ENCODE data around the gene TEX2. TPM values are rescaled to one million over a fixed set of nuclear protein-coding genes. Genes with fewer than 3 reads are reported as not detected.

The TEX2 gene
- total RNA-seq, 1 experiment from 2014 or later, result 20.1 TPM

GRCh38 chr17:64275016-64275415 is 12.0 kb upstream of the TEX2 start:
- in situ Hi-C loops (cut with HindIII; ENCODE audit: low pct_unique_long_range_greater_than_20kb, low sequenced_read_pairs) (no loop called here), intact Hi-C loops (cut with micrococcal nuclease; ENCODE audit: unreplicated experiment) (no loop called here)
- DNase-seq (ENCODE audit: low read depth, low spot score), result no peak
- Histone ChIP-seq H3K27ac (ENCODE audit: low read length) (no peak overlapping the region), H3K4me1 (ENCODE audit: control insufficient read depth, insufficient read depth, low read length) (no peaks in the 10 kb centered on the region), H3K4me3 (ENCODE audit: low read depth in 2 of 2, low read length in 2 of 2) (no peak overlapping the region), H3K9me3 (ENCODE audit: control insufficient read depth, insufficient read depth, low read depth, low read length) (no peaks in the 10 kb centered on the region), H3K36me3 (ENCODE audit: control insufficient read depth, insufficient read depth, low read length) (no peaks in the 10 kb centered on the region), H3K27me3 (ENCODE audit: control insufficient read depth, insufficient read depth, low read length) (no peaks in the 10 kb centered on the region)
- no peak for TF ChIP-seq POLR2AphosphoS5 (IDR thresholded peaks at IDR 0.05; ENCODE audit: low read depth, low read length)
- TF ChIP-seq TCF7L2 (IDR thresholded peaks at IDR 0.05; ENCODE audit: low read depth, low read length), result no peak
- TF ChIP-seq SIN3A (IDR thresholded peaks at IDR 0.05; ENCODE audit: borderline replicate concordance, insufficient read depth, low read depth, low read length), result no peak
- no peak for TF ChIP-seq CTCF (IDR thresholded peaks at IDR 0.05)
- ChIA-PET POLR2A (no interaction called here), CTCF (no interaction called here)
- ATAC-seq, result no peak
- no TSS peak for BruUV-seq (replicated peaks)

GRCh38 chr17:64273006-64273405 is 9.9 kb upstream of the TEX2 start:
- Histone ChIP-seq H3K4me1 (ENCODE audit: control insufficient read depth, insufficient read depth, low read length) (no peaks in the 10 kb centered on the region), H3K27me3 (ENCODE audit: control insufficient read depth, insufficient read depth, low read length) (no peaks in the 10 kb centered on the region), H3K36me3 (ENCODE audit: control insufficient read depth, insufficient read depth, low read length) (no peaks in the 10 kb centered on the region), H3K27ac (ENCODE audit: low read length) (no peak overlapping the region), H3K9me3 (ENCODE audit: control insufficient read depth, insufficient read depth, low read depth, low read length) (no peaks in the 10 kb centered on the region), H3K4me3 (ENCODE audit: low read depth in 2 of 2, low read length in 2 of 2) (no peak overlapping the region)
- no TSS peak for BruUV-seq (replicated peaks)
- in situ Hi-C loops (cut with HindIII; ENCODE audit: low pct_unique_long_range_greater_than_20kb, low sequenced_read_pairs), result no loop called here
- no peak for ATAC-seq
- ChIA-PET CTCF (no interaction called here), POLR2A (no interaction called here)
- TF ChIP-seq SIN3A (IDR thresholded peaks at IDR 0.05; ENCODE audit: borderline replicate concordance, insufficient read depth, low read depth, low read length) (no peak), CTCF (IDR thresholded peaks at IDR 0.05) (no peak), REST (IDR thresholded peaks at IDR 0.05; ENCODE audit: insufficient read depth in 1 of 2, low read depth in 2 of 2, low read length in 1 of 2) (no peak), POLR2AphosphoS5 (IDR thresholded peaks at IDR 0.05; ENCODE audit: low read depth, low read length) (no peak), TCF7L2 (IDR thresholded peaks at IDR 0.05; ENCODE audit: low read depth, low read length) (no peak)
- intact Hi-C loops (cut with micrococcal nuclease; ENCODE audit: unreplicated experiment), result no loop called here
- DNase-seq (ENCODE audit: low read depth, low spot score), result no peak

Data from Panc1 (cell line).